ENCODE results near the gene SNAPIN.

DNA sequence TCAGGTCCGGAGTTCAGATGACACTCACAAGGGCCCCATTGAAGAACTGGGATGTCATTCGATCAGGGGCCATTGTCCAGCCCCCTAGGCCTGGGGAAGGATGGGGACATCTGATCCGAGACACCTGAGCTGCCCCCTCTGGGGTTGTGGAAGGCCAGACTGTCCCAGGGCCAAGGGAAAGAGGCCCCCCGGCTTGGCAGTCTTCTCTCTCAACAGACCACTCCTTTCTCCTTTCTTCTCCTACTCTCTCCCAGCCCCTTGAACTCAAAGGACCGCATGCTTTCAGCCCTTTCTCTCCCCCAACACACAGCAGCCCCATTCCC is 29.2 kb upstream of the SNAPIN start:
- TF ChIP-seq POLR2A (IDR thresholded peaks at IDR 0.05; ENCODE audit: low read length) (no peak), GATA1 (IDR thresholded peaks at IDR 0.05; ENCODE audit: low read depth, low read length) (no peak)

Measured in erythroblast (primary cell).